OCI-LY1 (cell line): ENCODE measurements around the gene WWOX.

Experiments used
- CTCF ChIP-seq: fragments of 200-600 bp; sonication (generic), shearing (Covaris generic); IDR thresholded peaks from 2 replicates; pipeline ENCODE4 v1.5.1; 2017; ENCODE audit warnings: mild to moderate bottlenecking, antibody characterized with exemption, low read length, moderate library complexity, mixed read lengths
- EZH2 ChIP-seq: fragments of 200-600 bp; sonication (generic), shearing (Covaris generic); IDR thresholded peaks from 2 replicates; pipeline ENCODE4 v1.8.0; 2017; ENCODE audit warnings: borderline replicate concordance, mixed run types, mild to moderate bottlenecking, antibody characterized with exemption, low read length, moderate library complexity, mixed read lengths

- no peak for TF ChIP-seq CTCF
- TF ChIP-seq EZH2, result no peak
Measured at GRCh38 chr16:78333808-78334207, 234.4 kb downstream of the WWOX start.
